Measurements from ENCODE around the gene DPYSL5.
"Not testable (repeated sequence)": the region's sequence is repeated elsewhere in the genome, so short reads cannot be mapped to it uniquely, and the experiment has no call there.

DPYSL5 gene

DNA sequence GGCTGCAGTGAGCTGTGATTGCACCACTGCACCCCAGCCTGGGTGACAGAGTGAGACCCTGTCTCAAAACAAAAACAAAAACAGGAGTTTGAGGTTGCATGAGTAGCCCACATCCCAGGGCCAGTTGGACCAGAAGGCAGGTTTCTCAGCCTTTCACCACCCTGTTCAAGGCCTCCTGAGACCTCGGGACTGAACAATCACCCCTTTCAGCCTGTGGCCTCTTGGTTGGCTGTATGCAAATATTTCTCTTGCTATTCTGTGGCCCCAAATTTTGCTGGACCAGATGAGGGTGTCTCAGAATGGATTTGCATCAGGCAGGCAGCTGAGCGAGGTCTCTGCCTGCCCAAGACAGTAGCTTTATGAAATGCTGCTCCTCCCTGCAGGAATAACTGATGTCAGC is 56.9 kb downstream of the DPYSL5 start:
- no peak for DNase-seq

- DNase-seq = no peak
Observed at GRCh38 chr2:26905341-26906198, 57.6 kb downstream of the DPYSL5 start.

DNA sequence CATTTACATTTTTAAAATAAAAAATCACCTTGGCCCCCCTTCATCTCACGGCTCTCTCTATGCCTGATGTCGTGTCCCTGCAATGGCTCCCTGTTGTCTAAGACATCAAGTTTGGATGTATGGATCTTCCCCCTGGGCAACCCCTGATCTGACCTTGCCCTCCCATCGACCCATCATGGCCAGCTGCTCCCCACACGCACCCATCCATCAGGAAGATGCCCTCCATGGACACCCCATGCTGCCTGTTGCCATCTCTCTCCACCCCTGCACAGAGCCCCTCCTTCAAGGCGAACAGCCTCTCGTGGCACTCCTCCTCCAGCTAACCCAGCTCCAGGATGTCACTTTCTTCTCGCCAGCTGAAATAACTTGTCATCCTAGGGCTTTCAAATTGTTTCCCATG is 59.5 kb downstream of the DPYSL5 start:
- no peak for DNase-seq

DNA sequence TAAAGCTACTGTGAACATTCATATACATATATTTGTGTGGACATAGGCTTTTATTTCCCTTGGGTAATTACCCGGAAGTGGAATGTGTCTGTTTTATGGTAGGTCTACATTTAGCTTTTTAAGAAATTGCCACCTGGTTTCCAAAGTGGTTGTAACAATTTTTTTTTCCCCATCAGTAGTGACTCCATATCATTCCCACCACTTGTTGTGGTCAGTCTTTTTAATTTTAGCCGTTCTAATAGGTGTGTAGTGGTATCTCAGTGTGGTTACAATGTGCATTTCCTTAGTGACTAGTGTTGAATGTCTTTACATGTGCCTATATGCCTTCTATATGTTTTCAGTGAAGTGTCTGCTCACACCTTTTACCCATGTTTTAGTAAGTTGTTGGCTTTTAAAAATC is 62.2 kb downstream of the DPYSL5 start:
- DNase-seq = no peak

DNA sequence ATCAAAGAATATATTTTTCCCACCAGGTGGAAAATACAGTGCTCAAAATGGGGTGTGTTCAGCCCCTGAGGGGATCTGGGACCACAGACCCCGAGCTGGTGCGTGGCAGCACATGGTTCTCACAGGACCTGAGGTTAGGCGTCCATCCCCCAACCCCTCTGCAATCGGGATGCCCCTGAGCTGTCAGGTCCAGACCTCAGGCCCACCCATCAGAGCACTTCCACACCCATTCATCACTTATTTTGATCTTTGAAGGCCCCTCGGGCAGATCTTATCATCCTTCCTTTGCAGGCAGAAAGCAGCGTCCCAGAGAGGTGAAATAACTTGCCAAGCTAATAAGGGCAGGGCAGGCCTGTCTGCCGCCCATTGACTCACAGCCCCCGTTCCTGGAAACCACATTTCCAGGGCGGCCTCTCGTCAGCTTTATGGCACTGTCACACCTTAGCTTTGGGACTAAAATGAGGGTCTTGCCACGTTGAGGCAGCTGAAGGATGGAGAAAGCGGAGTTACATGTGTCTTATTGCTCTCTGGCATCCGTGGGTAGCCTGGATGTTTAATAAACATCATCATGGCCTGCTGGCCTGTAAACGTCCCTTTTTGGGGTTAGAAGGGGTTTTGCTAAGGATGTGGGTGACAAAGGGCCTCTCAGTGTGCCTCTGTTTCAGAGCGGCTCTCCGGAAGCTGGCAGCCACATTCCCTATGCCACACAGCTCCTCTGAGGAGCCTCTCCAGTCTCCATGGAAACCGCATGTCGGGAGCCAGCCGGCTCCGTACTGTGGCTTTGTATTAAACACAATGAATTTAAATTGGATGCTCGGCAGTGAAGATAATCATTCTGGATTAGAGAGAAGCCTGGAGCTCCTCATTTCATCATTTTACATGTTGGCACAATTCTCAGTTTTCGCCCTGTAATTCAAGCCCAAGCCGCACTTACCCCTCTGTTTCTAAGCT is 64.3 kb downstream of the DPYSL5 start:
- DNase-seq = no peak

DNA sequence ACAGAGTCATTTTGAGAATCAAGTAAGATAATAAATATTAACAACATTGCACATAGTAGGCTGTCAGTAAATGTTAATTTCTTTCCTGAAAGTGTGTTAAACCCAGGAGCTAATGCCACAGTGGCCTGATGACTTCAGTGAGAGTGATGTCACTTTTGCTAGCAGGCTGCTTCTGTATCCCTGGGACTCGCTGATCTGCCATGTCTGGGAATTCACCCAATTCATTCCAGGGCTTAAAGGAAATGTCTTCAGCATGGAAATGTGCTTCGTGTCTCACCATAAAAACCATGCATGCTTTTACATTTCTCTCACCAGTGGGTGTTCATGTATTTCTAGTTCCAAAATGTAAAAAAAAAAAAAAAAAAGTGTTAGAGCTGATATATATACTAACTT is 65.7 kb downstream of the DPYSL5 start:
- no peak for DNase-seq

DNA sequence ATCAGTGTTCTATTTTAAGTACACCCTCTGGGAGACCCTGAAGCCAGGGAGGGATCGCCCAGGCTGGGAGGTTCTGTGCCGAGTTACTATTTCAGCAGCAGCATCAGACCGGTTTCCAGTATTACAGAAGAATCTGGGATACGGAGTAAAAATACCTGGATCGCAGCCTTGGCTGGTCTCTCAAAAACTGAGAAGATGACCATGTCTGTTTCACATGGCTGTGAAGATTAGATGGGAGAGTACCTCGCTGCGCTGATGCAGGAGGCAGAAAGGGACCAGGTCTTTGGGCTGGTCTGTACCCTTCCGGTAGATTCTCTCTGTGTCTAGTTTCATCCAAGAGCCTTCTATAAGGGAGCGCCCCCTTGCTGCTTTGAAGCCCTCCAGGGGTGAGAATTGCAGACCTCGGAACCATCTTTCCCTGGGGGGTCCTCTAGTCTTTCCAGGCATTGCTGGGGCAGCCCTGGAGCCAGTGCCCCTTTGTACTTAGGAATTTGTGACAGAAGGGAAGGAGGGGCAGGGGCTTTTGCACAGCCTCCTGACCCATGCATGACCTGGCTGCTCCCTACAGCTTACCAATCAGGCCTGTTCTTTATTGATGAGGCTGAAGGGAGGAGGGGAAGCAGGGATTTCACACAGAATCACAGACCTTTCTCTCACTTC is 66.2 kb downstream of the DPYSL5 start:
- DNase-seq = no peak

GRCh38 chr2:26914659-26915310 is 66.9 kb downstream of the DPYSL5 start:
- DNase-seq = no peak

DNA sequence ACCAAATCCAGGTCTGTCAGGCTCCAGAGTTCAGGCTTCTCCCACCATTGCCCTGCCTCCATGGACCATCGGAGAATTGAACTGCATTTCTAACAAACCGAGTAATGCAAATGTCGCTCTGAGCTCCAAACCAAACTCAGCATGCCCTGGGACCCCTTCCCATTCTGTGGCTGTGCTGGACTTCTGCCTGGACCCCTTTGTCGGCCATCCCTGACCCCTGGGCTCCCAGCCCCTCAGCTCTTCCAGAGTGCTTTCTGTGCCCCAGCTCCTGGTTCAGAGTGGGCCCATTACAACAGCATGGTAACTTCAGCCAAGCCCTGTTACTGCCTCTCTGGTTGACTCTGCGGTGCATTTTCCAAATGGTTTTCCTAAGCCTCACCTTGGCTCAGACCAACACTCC is 67.4 kb downstream of the DPYSL5 start:
- no peak for DNase-seq

DNA sequence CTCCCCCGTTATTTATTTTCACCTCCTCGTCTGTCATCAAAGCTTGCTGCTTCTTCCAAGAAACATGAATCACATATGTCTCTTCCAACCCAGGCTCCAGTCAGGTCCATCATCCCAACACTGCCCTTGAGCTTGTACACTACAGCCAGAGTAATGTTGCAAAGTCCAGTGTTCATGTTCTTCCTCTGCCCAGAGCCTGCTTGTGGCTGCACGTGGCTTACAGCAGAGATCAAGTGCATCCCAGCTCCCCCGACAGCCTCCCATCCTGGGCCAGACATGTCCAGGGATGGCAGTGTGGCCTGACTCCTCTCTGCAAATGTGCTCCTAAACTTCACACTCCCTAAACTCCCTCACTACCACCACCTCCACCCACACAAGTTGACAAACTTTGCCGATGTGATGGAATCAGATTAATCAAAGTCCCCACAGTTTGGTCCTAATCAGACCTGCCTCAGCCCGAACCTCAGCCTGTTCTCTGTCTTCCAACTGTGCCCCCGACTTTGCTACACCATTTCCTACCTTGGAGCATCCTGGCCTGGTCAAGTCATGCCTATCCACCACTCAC is 68.3 kb downstream of the DPYSL5 start:
- no peak for DNase-seq

DNA sequence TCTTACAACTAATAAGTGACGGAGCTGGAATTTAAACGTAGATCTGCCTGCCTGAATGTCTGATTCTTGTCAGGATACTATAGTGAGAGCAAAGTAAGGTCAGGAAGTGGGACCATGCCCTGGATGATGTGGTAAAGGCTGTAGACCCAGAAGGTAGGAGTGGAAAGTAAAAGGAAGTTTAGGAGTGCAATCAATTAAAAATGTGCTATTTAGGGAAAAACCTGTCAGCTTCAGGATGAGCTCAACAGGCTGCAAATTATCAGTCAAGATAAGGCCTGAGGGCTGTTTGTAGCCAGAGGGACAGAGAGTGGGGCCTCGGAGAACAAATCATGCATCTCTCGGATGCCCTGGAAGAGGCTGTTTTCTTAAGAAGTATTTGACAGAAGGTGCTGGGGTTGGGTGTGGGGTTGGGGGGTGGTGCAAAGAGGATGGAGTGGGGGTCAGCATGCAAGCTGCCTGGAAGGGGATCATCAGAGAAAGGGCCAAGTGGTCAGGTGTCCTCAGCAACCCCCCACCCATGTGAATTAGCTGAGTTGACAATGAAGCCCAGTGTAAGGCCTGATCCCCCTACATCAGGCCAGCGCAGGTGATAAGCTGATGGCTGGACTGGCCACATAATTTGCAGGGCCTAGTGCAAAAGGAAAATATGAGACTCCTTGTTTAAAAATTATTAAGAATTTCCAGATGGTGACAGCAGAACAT is 69.4 kb downstream of the DPYSL5 start:
- no peak for DNase-seq

DNA sequence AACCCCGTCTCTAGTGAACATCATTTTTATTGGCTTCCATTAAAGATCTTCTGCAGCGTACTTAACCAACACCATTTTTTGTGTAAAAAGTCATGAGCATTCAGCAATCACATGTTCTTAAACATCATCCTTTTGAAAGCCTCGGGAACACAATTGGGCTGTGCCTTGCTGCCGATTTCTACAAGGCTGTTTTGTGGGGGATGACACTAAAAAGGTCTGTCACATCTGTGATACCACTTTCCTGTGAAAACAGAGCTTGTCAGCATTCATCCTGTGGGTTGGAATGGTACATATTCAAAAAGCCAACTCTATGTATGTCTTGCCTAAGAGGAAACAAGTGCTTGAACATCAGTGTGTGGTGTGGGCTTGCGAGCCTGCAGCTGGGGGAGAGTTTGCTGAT is 73.4 kb downstream of the DPYSL5 start:
- no peak for DNase-seq

DNA sequence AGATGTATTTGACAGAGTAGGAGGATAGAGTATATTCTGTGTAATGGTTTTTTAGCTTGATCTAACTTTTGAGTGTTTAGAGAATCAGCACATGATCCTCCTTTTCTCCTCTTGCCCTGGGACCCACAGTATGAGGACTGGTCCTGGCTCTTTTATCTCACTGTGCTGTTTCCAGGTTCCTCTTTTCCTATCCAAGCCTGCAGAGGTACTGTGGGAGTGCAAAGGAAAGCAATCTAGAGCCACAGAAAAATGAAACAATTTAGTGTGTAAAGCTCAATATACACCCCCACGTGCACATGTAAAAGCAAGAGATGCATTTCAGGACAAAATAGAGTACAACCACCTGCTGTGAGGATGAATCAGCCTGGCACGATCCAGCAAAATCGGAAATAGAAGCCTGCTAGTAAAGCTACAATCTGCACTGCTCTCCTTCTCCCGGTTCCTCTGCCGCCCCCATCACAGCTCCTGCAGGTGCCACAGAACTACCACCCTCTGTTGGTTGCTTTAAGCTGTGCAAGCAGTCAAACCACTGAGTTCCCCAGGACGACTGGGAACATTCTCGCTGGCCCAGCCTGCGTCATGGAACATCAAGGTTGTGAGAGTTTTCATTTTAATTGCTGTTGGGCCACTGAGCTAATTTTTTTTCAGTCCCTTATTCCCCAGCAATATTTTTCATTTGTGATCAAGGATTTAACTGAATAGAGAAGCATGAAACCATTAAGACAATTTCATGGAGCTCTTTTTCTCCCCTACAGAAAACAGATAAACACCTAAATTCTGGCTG is 74.7 kb downstream of the DPYSL5 start:
- peak in 1 of 2 experiments; percentile 33 for DNase-seq

DNA sequence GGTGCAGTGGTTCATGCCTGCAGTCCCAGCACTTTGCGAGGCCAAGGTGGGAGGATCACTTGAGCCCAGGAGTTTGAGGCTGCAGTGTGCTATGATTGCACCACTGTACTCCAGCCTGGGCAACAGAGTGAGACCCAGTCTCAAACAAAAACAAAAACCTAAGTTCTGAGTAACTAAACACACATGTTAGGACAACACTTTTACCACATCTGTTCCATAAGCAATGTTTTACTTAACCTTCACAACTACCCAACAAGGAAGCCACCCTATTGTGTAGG is 75.2 kb downstream of the DPYSL5 start:
- not testable (repeated sequence) for DNase-seq

DNA sequence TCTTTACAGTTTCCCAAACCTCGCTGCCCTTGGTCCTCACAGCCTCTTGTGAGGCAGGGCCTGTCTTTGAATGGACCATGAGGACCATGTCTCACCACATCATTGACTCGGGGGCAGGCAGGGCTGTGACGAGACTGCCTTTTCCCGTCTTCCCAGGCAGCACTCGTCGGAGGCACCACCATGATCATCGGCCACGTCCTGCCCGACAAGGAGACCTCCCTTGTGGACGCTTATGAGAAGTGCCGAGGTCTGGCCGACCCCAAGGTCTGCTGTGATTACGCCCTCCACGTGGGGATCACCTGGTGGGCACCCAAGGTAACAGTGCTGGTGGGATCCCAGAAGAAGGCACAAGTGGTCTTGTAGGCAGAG is 76.8 kb downstream of the DPYSL5 start:
- no peak for DNase-seq

- DNase-seq = no peak
Observed at GRCh38 chr2:26925100-26925791, 77.3 kb downstream of the DPYSL5 start.

DNA sequence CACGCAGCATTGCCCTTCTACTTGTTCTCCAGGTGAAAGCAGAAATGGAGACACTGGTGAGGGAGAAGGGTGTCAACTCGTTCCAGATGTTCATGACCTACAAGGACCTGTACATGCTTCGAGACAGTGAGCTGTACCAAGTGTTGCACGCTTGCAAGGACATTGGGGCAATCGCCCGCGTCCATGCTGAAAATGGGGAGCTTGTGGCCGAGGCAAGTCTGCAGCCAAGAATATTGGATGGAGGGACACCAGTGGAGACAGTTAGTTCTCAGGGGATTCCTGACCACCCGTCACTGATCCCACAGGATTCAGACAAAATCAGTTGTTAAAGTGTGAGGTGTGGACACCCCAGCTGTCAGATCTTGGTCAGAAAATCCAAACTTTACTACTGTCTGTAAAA is 79.3 kb downstream of the DPYSL5 start:
- DNase-seq = no peak

GRCh38 chr2:26932974-26933373 is 85.0 kb downstream of the DPYSL5 start:
- DNase-seq = no peak

DNA sequence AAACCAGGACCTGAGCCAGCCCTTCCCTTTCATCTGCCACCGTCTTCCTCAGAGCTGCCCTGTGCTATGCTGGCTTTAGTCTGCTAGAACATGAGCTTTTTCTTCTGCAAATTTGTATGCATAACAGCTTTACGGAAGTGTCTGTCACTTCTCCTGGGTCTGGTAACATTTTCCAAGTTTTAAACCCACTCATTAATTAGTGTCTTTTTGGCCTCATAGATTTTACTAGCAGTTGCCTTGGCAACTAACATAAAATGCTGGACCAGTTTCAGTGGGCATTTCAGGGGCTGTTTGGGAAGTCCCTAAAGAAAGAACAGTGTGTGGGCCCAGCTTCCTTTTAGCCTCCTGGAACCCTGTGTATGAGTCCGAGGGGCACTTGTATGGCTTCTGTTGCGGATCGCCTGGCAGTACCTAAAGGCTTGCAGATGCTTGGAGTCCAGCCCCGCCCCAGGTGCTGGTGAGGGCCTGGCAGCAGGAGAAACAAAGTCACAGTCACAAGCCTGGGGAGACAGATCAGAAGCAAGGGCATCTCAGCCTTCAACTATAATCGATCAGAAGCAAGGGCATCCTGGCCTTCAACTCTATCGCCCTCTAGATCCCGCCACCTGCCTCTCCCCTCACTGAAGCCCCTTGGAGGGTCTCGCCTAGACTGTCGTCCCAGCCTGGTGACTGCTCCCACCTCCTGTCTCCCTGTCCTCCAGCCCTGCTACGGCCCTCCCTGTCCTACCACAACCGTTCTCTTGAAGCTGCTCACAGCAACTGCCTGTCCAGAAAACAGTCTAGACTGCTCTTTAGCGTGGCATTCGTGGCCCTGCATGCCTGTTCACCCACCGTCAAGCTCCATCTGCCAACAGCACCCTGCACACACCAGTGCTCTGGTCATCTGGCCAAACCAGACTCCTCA is 85.8 kb downstream of the DPYSL5 start:
- no peak for DNase-seq

DNA sequence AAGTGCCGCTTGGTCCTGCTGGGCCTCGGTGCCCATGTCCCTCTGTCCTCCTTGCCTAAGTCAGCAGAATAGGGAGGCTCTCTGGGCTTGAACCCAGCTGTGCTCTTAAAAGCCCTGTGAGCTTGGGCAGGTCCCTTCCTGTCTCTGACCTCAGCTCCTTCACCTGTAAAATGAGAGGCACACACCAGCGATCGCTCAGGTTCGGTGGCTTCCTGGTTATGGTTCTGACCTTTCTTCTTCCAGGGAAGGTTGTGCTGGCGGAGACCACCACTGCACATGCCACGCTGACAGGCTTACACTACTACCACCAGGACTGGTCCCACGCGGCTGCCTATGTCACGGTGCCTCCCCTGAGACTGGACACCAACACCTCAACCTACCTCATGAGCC is 86.4 kb downstream of the DPYSL5 start:
- no peak for DNase-seq
